Measurements from ENCODE around the gene NKIRAS1. TPM values are rescaled to one million over a fixed set of nuclear protein-coding genes. Genes with fewer than 3 reads are reported as not detected.

Gene NKIRAS1
- total and polyA plus RNA-seq, 2 of the 8 experiments (the other 6 are each of a cell fraction or from before 2014, with no cell fraction given), result 3.4 to 7.0 TPM

- peak; percentile 95 for TF ChIP-seq RBBP5 (IDR thresholded peaks at IDR 0.05; ENCODE audit: borderline replicate concordance, low read depth, low read length)
- no peak for TF ChIP-seq EZH2 (IDR thresholded peaks at IDR 0.05; ENCODE audit: low read depth, low read length, severe bottlenecking)
- TF ChIP-seq PHF8 (conservative IDR thresholded peaks at IDR 0.05; ENCODE audit: low read depth, low read length), result peak; percentile 83
- peak; percentile 19 for TF ChIP-seq CREB1 (IDR thresholded peaks at IDR 0.05)
- peak in 1 of 2 experiments; percentile 20; a peak in 1 of 4 replicates for TF ChIP-seq HDAC2 (IDR thresholded peaks at IDR 0.05; ENCODE audit: borderline replicate concordance in 1 of 2, low read depth in 2 of 2, low read length in 2 of 2)
- no peak for TF ChIP-seq MAFK (IDR thresholded peaks at IDR 0.05; ENCODE audit: low read depth, low read length)
- no peak for TF ChIP-seq SAP30 (IDR thresholded peaks at IDR 0.05; ENCODE audit: insufficient read depth, insufficient replicate concordance, low read length)
- TF ChIP-seq KDM1A (IDR thresholded peaks at IDR 0.05; ENCODE audit: borderline replicate concordance, low read length), result no peak
- TF ChIP-seq FOSL1 (IDR thresholded peaks at IDR 0.05; ENCODE audit: insufficient read depth, low read depth, low read length), result no peak
- TF ChIP-seq ZNF274 (IDR thresholded peaks at IDR 0.05; ENCODE audit: borderline replicate concordance, extremely low read depth, low read length), result no peak
- no peak for TF ChIP-seq JUN (IDR thresholded peaks at IDR 0.05; ENCODE audit: low read depth, low read length)
- peak; percentile 56 for TF ChIP-seq KDM4A (IDR thresholded peaks at IDR 0.05; ENCODE audit: low read depth, low read length, severe bottlenecking)
- no peak for TF ChIP-seq SP1 (IDR thresholded peaks at IDR 0.05; ENCODE audit: low read depth, low read length)
- no peak for TF ChIP-seq SP2 (IDR thresholded peaks at IDR 0.05; ENCODE audit: low read length)
- TF ChIP-seq BCL11A (IDR thresholded peaks at IDR 0.05; ENCODE audit: low read depth in 2 of 2, low read length in 2 of 2), result no peak
- TF ChIP-seq RNF2 (IDR thresholded peaks at IDR 0.05; ENCODE audit: borderline replicate concordance, low read depth, low read length, missing control alignments, poor library complexity, severe bottlenecking), result no peak
Measured at GRCh38 chr3:23944861-23945662, 28.3 kb upstream of the NKIRAS1 start, which contains the start of gene NR1D2 (continued).

Measured in H1 (cell line).